Fibroblast of the aortic adventitia (primary cell): ENCODE results near the gene SH3RF3. TPM values are rescaled to one million over a fixed set of nuclear protein-coding genes. Genes with fewer than 3 reads are reported as not detected.

Source experiments
- DNase-seq: peaks from one replicate; pipeline ENCODE4 v3.0.0-alpha.2; 2010; ENCODE audit warnings: low read depth
- H3K4me3 ChIP-seq: 2 replicates; pipeline ENCODE4 v1.5.1; 2011; ENCODE audit warnings: low read depth, mild to moderate bottlenecking, control low read depth, low read length, moderate library complexity
- total RNA-seq: library from RNA; depleted of rRNA; stranded (reverse); fragments of >200 nt; gene quantifications from 2 replicates; pipeline ENCODE4 v1.2.3, GENCODE V29; 2012; ENCODE audit warnings: low replicate concordance
- TF ChIP-seq, protein P1 (sequence below): IDR thresholded peaks from 2 replicates; pipeline ENCODE4 v1.5.1; 2011; ENCODE audit warnings: mild to moderate bottlenecking, low read length, control low read depth, inconsistent platforms; ENCODE audit not compliant: insufficient read depth

The SH3RF3 gene
- total RNA-seq, 1 donor: 8.4 TPM

DNA sequence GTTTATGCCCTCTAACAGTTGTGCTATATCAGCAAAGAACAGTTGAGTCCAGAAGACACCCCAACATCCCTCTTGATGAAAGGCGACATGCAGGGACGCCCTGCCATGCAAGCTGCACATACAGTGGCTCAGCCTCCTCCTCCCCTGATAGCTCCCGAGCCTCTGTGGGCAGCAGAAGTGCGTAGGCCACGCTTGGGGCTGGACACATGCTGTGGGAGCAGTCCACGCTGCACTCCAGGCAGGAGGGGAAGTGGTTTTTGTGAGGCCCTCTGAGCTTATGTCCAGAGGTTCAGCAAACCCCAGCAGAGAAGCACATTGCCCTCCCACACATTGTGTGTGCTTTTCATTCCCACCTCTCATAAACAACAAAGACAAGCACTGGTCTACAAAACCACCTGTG is 322.7 kb downstream of the SH3RF3 start:
- H3K4me3 ChIP-seq: no peak overlapping the region
- no peak for DNase-seq
- TF ChIP-seq, protein P1, sequence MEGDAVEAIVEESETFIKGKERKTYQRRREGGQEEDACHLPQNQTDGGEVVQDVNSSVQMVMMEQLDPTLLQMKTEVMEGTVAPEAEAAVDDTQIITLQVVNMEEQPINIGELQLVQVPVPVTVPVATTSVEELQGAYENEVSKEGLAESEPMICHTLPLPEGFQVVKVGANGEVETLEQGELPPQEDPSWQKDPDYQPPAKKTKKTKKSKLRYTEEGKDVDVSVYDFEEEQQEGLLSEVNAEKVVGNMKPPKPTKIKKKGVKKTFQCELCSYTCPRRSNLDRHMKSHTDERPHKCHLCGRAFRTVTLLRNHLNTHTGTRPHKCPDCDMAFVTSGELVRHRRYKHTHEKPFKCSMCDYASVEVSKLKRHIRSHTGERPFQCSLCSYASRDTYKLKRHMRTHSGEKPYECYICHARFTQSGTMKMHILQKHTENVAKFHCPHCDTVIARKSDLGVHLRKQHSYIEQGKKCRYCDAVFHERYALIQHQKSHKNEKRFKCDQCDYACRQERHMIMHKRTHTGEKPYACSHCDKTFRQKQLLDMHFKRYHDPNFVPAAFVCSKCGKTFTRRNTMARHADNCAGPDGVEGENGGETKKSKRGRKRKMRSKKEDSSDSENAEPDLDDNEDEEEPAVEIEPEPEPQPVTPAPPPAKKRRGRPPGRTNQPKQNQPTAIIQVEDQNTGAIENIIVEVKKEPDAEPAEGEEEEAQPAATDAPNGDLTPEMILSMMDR: no peak

DNA sequence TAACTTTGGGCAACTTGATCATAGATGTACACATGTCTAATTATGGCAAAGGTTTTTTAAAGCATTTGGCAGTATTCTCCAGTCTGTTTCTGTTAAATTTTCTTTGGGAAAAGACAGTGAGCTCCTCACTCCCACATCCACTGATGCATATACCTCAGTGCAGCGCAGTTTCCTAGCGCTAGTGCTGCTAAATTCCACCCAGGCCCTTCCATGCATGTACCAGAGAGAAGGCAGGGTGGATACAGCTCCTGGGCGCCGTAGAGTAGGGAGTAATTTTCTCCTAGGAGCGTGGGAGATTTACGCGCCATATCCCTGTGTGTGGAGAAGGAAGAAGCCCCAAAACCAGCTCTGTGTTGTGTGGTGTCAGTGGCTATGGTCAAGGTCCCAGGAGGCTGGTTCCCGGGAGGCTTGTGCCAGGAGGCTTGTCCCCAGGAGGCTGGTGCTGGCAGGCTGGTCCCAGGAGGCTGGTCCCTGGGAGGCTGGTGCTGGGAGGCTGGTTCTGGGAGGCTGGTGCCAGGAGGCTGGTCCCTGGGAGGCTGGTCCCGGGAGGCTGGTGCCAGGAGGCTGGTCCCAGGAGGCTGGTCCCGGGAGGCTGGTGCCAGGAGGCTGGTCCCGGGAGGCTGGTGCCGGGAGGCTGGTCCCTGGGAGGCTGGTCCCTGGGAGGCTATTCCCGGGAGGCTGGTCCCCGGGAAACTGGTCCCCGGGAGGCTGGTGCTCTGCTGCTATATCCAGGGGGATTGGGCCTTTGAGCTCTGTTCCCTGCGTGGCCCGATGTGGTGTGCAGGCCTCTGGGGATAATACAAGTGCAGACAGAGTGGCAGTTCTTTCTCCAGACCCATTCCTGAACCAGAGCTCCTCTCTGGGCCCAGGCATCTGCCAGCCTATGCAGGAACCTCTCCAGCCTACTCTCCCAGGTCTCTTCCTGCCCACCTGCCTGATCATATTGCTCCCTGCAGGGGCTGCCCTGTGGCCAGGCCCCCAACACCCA is 323.6 kb downstream of the SH3RF3 start:
- TF ChIP-seq, protein P1: no peak
- no peak overlapping the region for H3K4me3 ChIP-seq
- DNase-seq: no peak

DNA sequence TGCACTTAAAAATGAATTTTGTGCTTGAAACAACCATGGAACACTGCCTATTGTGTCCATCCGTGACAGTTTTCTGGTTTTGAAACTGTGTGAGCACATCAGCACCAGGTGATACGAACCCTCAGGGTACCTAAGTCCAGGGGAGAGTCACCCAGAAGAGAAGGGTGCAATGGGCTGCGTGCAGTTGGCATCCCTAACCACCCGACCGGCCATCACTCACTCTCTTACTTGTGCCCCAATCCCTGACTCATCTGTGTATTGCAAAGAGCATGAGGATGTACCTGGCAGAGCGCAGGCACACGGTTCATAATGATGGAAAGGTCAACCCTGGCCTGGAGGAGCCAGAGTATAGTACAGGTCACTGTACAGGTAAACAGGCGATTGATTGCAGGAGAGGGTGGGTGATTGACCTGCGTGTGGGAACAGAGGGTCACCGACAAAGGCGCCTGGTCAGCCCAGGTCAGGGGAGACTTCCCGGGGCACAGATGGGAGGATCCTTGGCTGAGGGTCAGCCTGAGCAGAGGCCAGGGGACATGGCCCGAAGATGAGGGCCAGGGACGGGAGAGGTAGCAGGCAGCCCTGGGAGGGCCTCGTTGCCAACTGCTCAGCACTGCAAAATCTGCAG is 324.5 kb downstream of the SH3RF3 start:
- H3K4me3 ChIP-seq: no peak overlapping the region
- DNase-seq: no peak
- TF ChIP-seq, protein P1: no peak

DNA sequence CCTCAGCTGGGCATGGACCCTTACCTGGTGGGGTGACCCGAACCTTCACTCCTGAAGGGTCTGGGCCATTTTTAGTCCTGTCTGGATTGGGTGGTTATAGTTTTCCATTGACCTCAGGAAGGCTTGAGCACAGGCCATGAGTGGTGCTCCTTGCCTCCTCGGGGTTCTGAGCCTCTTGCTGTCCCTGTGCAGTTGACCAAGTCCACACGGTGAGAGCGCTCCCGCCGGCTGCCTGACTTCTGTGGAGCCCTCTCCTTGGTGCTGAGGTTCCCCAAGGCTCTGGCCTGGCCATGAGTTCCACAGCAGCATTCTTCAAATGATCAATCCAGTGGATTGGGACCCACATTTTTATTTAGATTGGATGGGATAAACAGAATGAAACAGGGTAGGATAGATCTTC is 325.3 kb downstream of the SH3RF3 start:
- no peak overlapping the region for H3K4me3 ChIP-seq
- TF ChIP-seq, protein P1: no peak
- no peak for DNase-seq

DNA sequence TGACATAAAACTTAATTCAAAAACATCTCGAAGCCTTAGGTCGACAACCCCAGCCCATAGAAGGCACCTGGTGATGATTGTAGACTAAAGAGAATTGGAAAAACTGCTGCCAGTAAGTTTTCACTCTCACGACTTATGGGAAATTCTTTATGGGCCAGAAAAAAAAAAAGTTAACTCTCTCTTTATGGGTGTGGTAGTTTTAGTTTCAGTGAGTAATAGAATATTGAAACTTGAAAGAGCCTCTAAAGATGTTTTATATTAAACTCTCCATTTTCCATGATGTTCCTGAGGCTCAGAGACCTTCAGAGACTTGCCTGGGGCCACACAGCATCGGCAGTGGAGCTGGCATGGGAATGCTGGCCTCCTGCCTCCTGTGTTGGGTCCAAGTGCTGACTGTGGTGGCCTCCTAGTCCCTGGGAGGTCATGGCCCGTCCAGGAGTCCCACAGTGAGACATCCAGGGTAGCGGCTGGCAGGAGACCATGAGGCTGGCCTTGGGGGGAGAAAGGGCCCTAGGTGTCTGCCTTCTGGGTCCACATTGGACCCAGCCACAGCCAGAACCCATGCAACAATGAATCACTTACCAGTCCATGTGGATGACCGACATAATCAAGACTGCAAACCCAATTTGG is 325.9 kb downstream of the SH3RF3 start:
- TF ChIP-seq, protein P1: no peak
- DNase-seq: no peak
- no peak overlapping the region for H3K4me3 ChIP-seq

DNA sequence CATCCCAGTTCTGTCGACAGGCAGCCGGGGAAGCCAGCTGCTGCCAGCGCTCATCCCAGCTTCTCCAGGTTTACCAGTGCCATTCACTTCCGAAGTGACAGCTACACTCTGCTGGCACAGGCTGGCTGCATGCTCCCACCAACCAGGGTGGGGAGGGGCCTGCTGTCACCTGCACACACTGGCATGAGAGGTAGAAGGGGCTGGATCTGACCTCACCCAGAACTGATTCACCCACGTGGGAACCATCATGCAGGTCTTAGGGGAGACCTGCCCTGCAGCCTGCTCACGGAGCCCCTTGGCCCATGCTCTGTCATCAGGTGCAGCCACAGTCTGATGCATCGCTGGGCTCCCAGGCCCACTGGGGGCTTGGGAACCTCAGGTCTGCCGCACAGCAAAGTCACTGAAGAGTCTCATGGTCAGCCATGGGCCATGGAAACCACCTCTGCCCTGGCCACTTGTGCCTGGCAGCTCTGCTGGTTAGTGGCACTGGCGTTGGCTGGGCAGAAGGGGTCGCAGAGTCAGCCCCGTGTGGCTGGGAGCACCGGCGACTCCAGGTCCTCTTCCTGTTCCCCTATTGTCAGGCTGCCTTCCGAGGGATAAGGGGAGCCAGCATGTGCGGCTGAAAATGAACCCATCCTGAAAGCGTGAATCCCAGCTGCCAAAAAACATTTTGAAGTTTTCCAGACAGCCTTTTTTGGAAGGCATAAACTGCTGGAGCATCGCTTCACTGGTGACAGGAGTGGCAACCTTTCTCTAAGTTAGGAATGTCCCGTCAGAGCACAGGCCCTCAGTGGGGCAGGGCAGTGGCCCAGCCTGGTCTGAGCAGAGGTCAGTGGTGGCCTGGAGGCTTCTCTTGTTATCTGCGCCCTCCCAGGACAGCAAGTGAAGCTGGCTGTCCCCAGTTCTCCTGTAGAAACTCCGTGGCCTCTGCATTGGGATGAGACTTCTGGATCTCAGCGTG is 327.0 kb downstream of the SH3RF3 start:
- H3K4me3 ChIP-seq: no peak overlapping the region
- TF ChIP-seq, protein P1: no peak

More for the DNA sequence above, 327.0 kb downstream of the SH3RF3 start:
- DNase-seq: no peak
